ENCODE data around the gene NRG2. TPM values are rescaled to one million over a fixed set of nuclear protein-coding genes. Genes with fewer than 3 reads are reported as not detected.

Gene NRG2
- total RNA-seq, 1 experiment from 2014 or later, result not detected

DNA sequence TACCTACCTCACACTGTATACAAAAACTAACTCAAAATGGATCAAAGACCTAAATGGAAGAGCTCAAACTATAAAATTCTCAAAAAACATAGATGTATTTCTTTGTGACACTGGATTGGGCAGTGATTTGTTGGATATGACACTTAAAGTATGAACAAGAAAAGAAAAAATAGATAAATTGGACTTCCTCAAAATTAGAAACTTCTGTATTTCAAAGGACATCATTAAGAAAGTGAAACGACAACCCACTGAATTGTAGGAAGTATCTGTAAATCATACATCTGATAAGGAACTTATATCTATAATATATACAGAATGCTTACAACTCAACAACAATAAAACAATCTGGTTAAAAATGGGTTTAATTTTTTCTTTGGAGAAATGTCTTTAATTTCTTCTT lies 96.7 kb downstream of the NRG2 start:
- no peak for DNase-seq (ENCODE audit: low spot score)
- H3K36me3 ChIP-seq (ENCODE audit: insufficient read depth, low read length, poor library complexity, severe bottlenecking), result no peaks in the 10 kb centered on the region
- intact Hi-C loops (cut with micrococcal nuclease; ENCODE audit: unreplicated experiment), result no loop called here
- H3K4me3 ChIP-seq (ENCODE audit: low read depth, low read length, poor library complexity, severe bottlenecking), result no peak overlapping the region
- H3K27ac ChIP-seq (ENCODE audit: low read depth, low read length, poor library complexity, severe bottlenecking), result no peak overlapping the region
- no TSS peak for BruUV-seq (replicated peaks)
- TF ChIP-seq, protein P1, sequence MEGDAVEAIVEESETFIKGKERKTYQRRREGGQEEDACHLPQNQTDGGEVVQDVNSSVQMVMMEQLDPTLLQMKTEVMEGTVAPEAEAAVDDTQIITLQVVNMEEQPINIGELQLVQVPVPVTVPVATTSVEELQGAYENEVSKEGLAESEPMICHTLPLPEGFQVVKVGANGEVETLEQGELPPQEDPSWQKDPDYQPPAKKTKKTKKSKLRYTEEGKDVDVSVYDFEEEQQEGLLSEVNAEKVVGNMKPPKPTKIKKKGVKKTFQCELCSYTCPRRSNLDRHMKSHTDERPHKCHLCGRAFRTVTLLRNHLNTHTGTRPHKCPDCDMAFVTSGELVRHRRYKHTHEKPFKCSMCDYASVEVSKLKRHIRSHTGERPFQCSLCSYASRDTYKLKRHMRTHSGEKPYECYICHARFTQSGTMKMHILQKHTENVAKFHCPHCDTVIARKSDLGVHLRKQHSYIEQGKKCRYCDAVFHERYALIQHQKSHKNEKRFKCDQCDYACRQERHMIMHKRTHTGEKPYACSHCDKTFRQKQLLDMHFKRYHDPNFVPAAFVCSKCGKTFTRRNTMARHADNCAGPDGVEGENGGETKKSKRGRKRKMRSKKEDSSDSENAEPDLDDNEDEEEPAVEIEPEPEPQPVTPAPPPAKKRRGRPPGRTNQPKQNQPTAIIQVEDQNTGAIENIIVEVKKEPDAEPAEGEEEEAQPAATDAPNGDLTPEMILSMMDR (conservative IDR thresholded peaks at IDR 0.05; ENCODE audit: low read depth, low read length), result no peak
- TF ChIP-seq EZH2 (IDR thresholded peaks at IDR 0.05; ENCODE audit: borderline replicate concordance, low read depth, low read length, poor library complexity, severe bottlenecking), result no peak
- CTCF ChIA-PET, result no interaction called here
- POLR2A ChIA-PET (ENCODE audit: low non-redundant PET), result no interaction called here
- peaks cover 32% of the 10 kb centered on the region for H3K27me3 ChIP-seq (replicated peaks; ENCODE audit: insufficient read depth, low read depth, low read length, poor library complexity)
- peaks cover 9% of the 10 kb centered on the region for H3K9me3 ChIP-seq (ENCODE audit: low read depth, low read length, poor library complexity, severe bottlenecking)
- no peaks in the 10 kb centered on the region for H3K4me1 ChIP-seq (ENCODE audit: insufficient read depth, low read length, poor library complexity, severe bottlenecking)

DNA sequence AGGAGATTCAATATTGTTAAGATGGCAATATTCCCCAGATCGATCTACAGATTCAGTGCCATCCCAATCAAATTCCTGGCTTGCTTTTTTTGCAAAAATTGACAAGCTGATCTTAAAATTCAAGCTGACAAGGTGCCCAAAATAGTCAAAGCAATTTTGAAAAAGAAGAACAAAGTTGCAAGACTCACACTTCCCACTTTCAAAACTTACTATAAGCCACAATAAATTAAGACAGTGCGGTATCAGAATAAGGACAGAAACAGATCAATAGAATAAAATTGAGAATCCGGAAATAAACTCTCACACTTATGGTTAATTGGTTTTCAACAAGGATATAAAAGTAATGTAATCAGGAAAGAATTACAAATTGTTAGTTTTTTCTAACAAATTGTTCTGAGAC lies 97.1 kb downstream of the NRG2 start:
- Histone ChIP-seq H3K9me3 (ENCODE audit: low read depth, low read length, poor library complexity, severe bottlenecking) (peaks cover 10% of the 10 kb centered on the region), H3K36me3 (ENCODE audit: insufficient read depth, low read length, poor library complexity, severe bottlenecking) (no peaks in the 10 kb centered on the region), H3K27me3 (replicated peaks; ENCODE audit: insufficient read depth, low read depth, low read length, poor library complexity) (peaks cover 32% of the 10 kb centered on the region), H3K27ac (ENCODE audit: low read depth, low read length, poor library complexity, severe bottlenecking) (no peak overlapping the region), H3K4me1 (ENCODE audit: insufficient read depth, low read length, poor library complexity, severe bottlenecking) (no peaks in the 10 kb centered on the region), H3K4me3 (ENCODE audit: low read depth, low read length, poor library complexity, severe bottlenecking) (no peak overlapping the region)
- no peak for DNase-seq (ENCODE audit: low spot score)
- intact Hi-C loops (cut with micrococcal nuclease; ENCODE audit: unreplicated experiment), result no loop called here
- POLR2A ChIA-PET (ENCODE audit: low non-redundant PET), result no interaction called here
- TF ChIP-seq, protein P1 (conservative IDR thresholded peaks at IDR 0.05; ENCODE audit: low read depth, low read length), result no peak
- TF ChIP-seq EZH2 (IDR thresholded peaks at IDR 0.05; ENCODE audit: borderline replicate concordance, low read depth, low read length, poor library complexity, severe bottlenecking), result no peak
- CTCF ChIA-PET, result no interaction called here
- BruUV-seq (replicated peaks), result no TSS peak

DNA sequence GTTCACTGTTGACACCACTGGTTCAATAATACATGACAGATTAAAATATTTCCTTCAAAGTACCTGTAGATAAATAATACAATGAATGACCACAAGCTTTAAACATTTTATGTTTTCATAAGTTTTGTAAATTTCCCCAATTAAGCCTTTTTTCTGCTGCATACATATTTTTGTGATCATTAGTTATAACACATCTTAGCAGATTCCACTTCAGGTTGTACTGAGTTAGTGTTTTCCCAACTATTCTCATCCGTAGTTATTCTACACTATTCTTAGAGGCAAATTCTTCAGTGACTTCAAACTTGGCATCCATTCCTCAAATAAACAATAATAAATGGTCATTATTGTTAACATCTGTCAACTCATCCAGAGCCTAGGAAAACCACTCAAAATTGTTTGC lies 100.9 kb downstream of the NRG2 start:
- no peak for DNase-seq (ENCODE audit: low spot score)
- Histone ChIP-seq H3K4me1 (ENCODE audit: insufficient read depth, low read length, poor library complexity, severe bottlenecking) (no peaks in the 10 kb centered on the region), H3K4me3 (ENCODE audit: low read depth, low read length, poor library complexity, severe bottlenecking) (no peak overlapping the region), H3K27ac (ENCODE audit: low read depth, low read length, poor library complexity, severe bottlenecking) (no peak overlapping the region), H3K9me3 (ENCODE audit: low read depth, low read length, poor library complexity, severe bottlenecking) (peaks cover 10% of the 10 kb centered on the region), H3K27me3 (replicated peaks; ENCODE audit: insufficient read depth, low read depth, low read length, poor library complexity) (peaks cover 39% of the 10 kb centered on the region), H3K36me3 (ENCODE audit: insufficient read depth, low read length, poor library complexity, severe bottlenecking) (no peaks in the 10 kb centered on the region)
- CTCF ChIA-PET, result no interaction called here
- intact Hi-C loops (cut with micrococcal nuclease; ENCODE audit: unreplicated experiment), result no loop called here
- POLR2A ChIA-PET (ENCODE audit: low non-redundant PET), result no interaction called here
- no TSS peak for BruUV-seq (replicated peaks)
- TF ChIP-seq, protein P1 (conservative IDR thresholded peaks at IDR 0.05; ENCODE audit: low read depth, low read length), result no peak
- TF ChIP-seq EZH2 (IDR thresholded peaks at IDR 0.05; ENCODE audit: borderline replicate concordance, low read depth, low read length, poor library complexity, severe bottlenecking), result no peak
